HCT116 (cell line): ENCODE data around the gene TJP3. TPM values are rescaled to one million over a fixed set of nuclear protein-coding genes. Genes with fewer than 3 reads are reported as not detected.

Experiments
- ATAC-seq: fragments of 200-7000 bp; cut with Tn5 transposase; 2 replicates; pipeline ENCODE4 v1.9.1; 2020; ENCODE audit warnings: mild to moderate bottlenecking, moderate library complexity
- BruUV-seq: library from RNA; stranded (reverse); fragments of 400-500 nt; replicated peaks from 2 replicates; lab custom pipeline; 2021; lab: Mats Ljungman, UMichigan
- CTCF ChIA-PET: fragments of 300-600 bp; sonication (Branson Sonifier 250); formaldehyde crosslinking; loops from one replicate; lab custom pipeline; 2021; ENCODE audit warnings: antibody characterized with exemption; lab: Charles Lee
- POLR2A ChIA-PET: fragments of 300-600, 350-600 bp; sonication (Branson Sonifier 250); formaldehyde crosslinking; loops from one replicate; lab custom pipeline; 2021; ENCODE audit warnings: antibody characterized with exemption; lab: Charles Lee
- RAD21 ChIA-PET, 2 experiments: fragments of 300-600 bp; sonication (Branson Sonifier 250); formaldehyde crosslinking; loops; one replicate each; lab custom pipeline; 2023; ENCODE audit warnings: low total read pairs in 2 of 2; ENCODE audit not compliant: uncharacterized antibody in 2 of 2, unreplicated experiment in 2 of 2, low non-redundant PET in 1 of 2; lab: Charles Lee
- DNase-seq: peaks from one replicate; pipeline ENCODE4 v3.0.0-alpha.2; 2010; ENCODE audit warnings: low read depth, low spot score
- H2AFZ ChIP-seq: fragments of 200-600 bp; shearing (Covaris generic), sonication (generic); 2 replicates; pipeline ENCODE4 v1.6.1; 2017; ENCODE audit warnings: low read depth, mixed run types, mixed read lengths, antibody characterized with exemption, low read length; ENCODE audit not compliant: poor library complexity, severe bottlenecking
- H3K27ac ChIP-seq: 2 replicates; pipeline ENCODE4 v1.5.1; 2012; ENCODE audit warnings: low read depth, low read length
- H3K27me3 ChIP-seq: fragments of 200-600 bp; sonication (generic); 2 replicates; pipeline ENCODE4 v1.6.1; 2016; ENCODE audit warnings: mixed run types, low read length, mixed read lengths; ENCODE audit not compliant: insufficient read depth
- H3K36me3 ChIP-seq, 2 experiments: fragments of 200-500 bp in 1 of 2; fragments of 200-600 bp in 1 of 2; sonication (Bioruptor generic) in 1 of 2; sonication (generic) in 1 of 2; 2 replicates each; pipeline versions ENCODE4 v1.5.1 to v1.6.1; 2014 to 2016; ENCODE audit warnings: low read length in 2 of 2, inconsistent platforms in 1 of 2, mixed read lengths in 1 of 2, mixed run types in 1 of 2; ENCODE audit not compliant: insufficient read depth in 2 of 2, control insufficient read depth in 1 of 2
- H3K4me1 ChIP-seq, 2 experiments: fragments of 200-600 bp in 1 of 2; sonication (generic) in 1 of 2; 2 replicates each; pipeline versions ENCODE4 v1.5.1 to v1.6.1; 2012 to 2017; ENCODE audit warnings: low read length in 2 of 2, inconsistent platforms in 1 of 2, mild to moderate bottlenecking in 1 of 2, mixed read lengths in 1 of 2, mixed run types in 1 of 2, moderate library complexity in 1 of 2; ENCODE audit not compliant: insufficient read depth in 2 of 2, control insufficient read depth in 1 of 2
- H3K4me2 ChIP-seq: fragments of 200-600 bp; sonication (generic); 2 replicates; pipeline ENCODE4 v1.6.1; 2017; ENCODE audit warnings: mixed run types, low read length, mixed read lengths
- H3K4me3 ChIP-seq, 2 experiments: fragments of 200-600 bp in 1 of 2; sonication (generic) in 1 of 2; replicated peaks in 1 of 2; 2 replicates each; pipeline ENCODE4 v1.5.1; 2011 to 2016; ENCODE audit warnings: low read length in 2 of 2, control low read depth in 1 of 2, low read depth in 1 of 2, mild to moderate bottlenecking in 1 of 2, mixed read lengths in 1 of 2, mixed run types in 1 of 2
- H3K79me2 ChIP-seq: fragments of 200-600 bp; sonication (generic); 2 replicates; pipeline ENCODE4 v1.6.1; 2017; ENCODE audit warnings: mild to moderate bottlenecking, mixed run types, low read length, moderate library complexity, mixed read lengths; ENCODE audit not compliant: insufficient read depth
- H3K9ac ChIP-seq: fragments of 200-600 bp; sonication (generic); 2 replicates; pipeline ENCODE4 v1.6.1; 2016; ENCODE audit warnings: low read length, mixed read lengths
- H3K9me2 ChIP-seq: fragments of 200-600 bp; sonication (generic), shearing (Covaris generic); 2 replicates; pipeline ENCODE4 v1.6.1; 2017; ENCODE audit warnings: mixed run types, mild to moderate bottlenecking, moderate library complexity; ENCODE audit not compliant: insufficient read depth
- H3K9me3 ChIP-seq, 2 experiments: fragments of 200-500 bp in 1 of 2; fragments of 200-600 bp in 1 of 2; sonication (Bioruptor generic) in 1 of 2; sonication (generic) in 1 of 2; 2 replicates each; pipeline ENCODE4 v1.6.1; 2014 to 2017; ENCODE audit warnings: low read length in 2 of 2, mixed read lengths in 2 of 2, inconsistent platforms in 1 of 2, low read depth in 1 of 2, mild to moderate bottlenecking in 1 of 2, mixed run types in 1 of 2, moderate library complexity in 1 of 2; ENCODE audit not compliant: control insufficient read depth in 1 of 2, insufficient read depth in 1 of 2
- H4K20me1 ChIP-seq: fragments of 200-600 bp; sonication (generic), shearing (Covaris generic); 2 replicates; pipeline ENCODE4 v1.6.1; 2017; ENCODE audit warnings: mixed run types, mild to moderate bottlenecking, moderate library complexity; ENCODE audit not compliant: insufficient read depth
- CBX3 ChIP-seq: IDR thresholded peaks from 2 replicates; pipeline ENCODE4 v1.6.1; 2012; ENCODE audit warnings: low read depth
- CEBPB ChIP-seq: IDR thresholded peaks from 2 replicates; pipeline ENCODE4 v1.6.1; 2012; ENCODE audit warnings: low read depth
- EGR1 ChIP-seq: IDR thresholded peaks from 2 replicates; pipeline ENCODE4 v1.6.1; 2012; ENCODE audit warnings: low read depth
- ELF1 ChIP-seq: IDR thresholded peaks from 2 replicates; pipeline ENCODE4 v1.6.1; 2012; ENCODE audit warnings: low read depth, borderline replicate concordance
- EZH2 ChIP-seq: fragments of 200-600 bp; sonication (generic); IDR thresholded peaks from 2 replicates; pipeline ENCODE4 v1.6.1; 2017; ENCODE audit warnings: antibody characterized with exemption, mixed run types
- EZH2phosphoT487 ChIP-seq: fragments of 200-600 bp; IDR thresholded peaks from 2 replicates; pipeline ENCODE4 v1.6.1; 2018; ENCODE audit warnings: antibody characterized with exemption, borderline replicate concordance
- FOSL1 ChIP-seq: IDR thresholded peaks from 2 replicates; pipeline ENCODE4 v1.6.1; 2012; ENCODE audit warnings: low read depth
- POLR2AphosphoS5 ChIP-seq: IDR thresholded peaks from 2 replicates; pipeline ENCODE4 v1.6.1; 2011; ENCODE audit warnings: mild to moderate bottlenecking, low read depth, low read length, moderate library complexity
- REST ChIP-seq: IDR thresholded peaks from 2 replicates; pipeline ENCODE4 v1.6.1; 2012; ENCODE audit warnings: low read depth
- SRF ChIP-seq: IDR thresholded peaks from 2 replicates; pipeline ENCODE4 v1.6.1; 2012; ENCODE audit warnings: low read depth
- YY1 ChIP-seq: IDR thresholded peaks from 2 replicates; pipeline ENCODE4 v1.6.1; 2011; ENCODE audit warnings: low read length, low read depth, moderate library complexity, mild to moderate bottlenecking; ENCODE audit not compliant: insufficient replicate concordance; ENCODE audit errors: extremely low read depth
- ZFX ChIP-seq: fragments of 450-650 bp; IDR thresholded peaks from 2 replicates; pipeline ENCODE4 v1.6.1; 2017
- ZNF274 ChIP-seq: fragments of 200-500 bp; sonication (Bioruptor generic); IDR thresholded peaks from 2 replicates; pipeline ENCODE4 v1.6.1; 2014; ENCODE audit warnings: mild to moderate bottlenecking, low read depth, low read length, inconsistent platforms
- intact Hi-C: fragments of 100-400 bp; cut with micrococcal nuclease; formaldehyde crosslinking; loops from 2 replicates; pipeline ENCODE4 v1.10.0; 2022
- total RNA-seq: library from RNA; stranded (reverse); gene quantifications from one replicate; pipeline ENCODE4 v1.2.1, GENCODE V29; 2021; ENCODE audit not compliant: unreplicated experiment
- TF ChIP-seq, protein P1 (sequence below): IDR thresholded peaks from 2 replicates; pipeline ENCODE4 v1.6.1; 2011; ENCODE audit warnings: mild to moderate bottlenecking, low read length, moderate library complexity; ENCODE audit not compliant: insufficient replicate concordance; ENCODE audit errors: extremely low read depth

Gene TJP3
- total RNA-seq, 1 experiment from 2014 or later = 69.6 TPM

GRCh38 chr19:3720349-3720917 is 12.2 kb downstream of the TJP3 start:
- TF ChIP-seq FOSL1 = no peak
- TF ChIP-seq ELF1 = no peak
- no peak for TF ChIP-seq SRF
- TF ChIP-seq ZFX = no peak
- TF ChIP-seq CEBPB = no peak
- TF ChIP-seq ZNF274 = no peak
- TF ChIP-seq POLR2AphosphoS5 = no peak
- TF ChIP-seq, protein P1, sequence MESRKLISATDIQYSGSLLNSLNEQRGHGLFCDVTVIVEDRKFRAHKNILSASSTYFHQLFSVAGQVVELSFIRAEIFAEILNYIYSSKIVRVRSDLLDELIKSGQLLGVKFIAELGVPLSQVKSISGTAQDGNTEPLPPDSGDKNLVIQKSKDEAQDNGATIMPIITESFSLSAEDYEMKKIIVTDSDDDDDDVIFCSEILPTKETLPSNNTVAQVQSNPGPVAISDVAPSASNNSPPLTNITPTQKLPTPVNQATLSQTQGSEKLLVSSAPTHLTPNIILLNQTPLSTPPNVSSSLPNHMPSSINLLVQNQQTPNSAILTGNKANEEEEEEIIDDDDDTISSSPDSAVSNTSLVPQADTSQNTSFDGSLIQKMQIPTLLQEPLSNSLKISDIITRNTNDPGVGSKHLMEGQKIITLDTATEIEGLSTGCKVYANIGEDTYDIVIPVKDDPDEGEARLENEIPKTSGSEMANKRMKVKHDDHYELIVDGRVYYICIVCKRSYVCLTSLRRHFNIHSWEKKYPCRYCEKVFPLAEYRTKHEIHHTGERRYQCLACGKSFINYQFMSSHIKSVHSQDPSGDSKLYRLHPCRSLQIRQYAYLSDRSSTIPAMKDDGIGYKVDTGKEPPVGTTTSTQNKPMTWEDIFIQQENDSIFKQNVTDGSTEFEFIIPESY = no peak
- no peak for TF ChIP-seq EGR1
- no peak for TF ChIP-seq EZH2
- no peak for TF ChIP-seq REST
- TF ChIP-seq CBX3 = no peak
- no peak for TF ChIP-seq EZH2phosphoT487
- no peak for TF ChIP-seq YY1
- TF ChIP-seq, all 23 proteins: peak for 0
- intact Hi-C loops = loop anchor here (10.0 kb wide), 1 partner anchor 484 kb away; no protein-coding TSS in a partner anchor
- Histone ChIP-seq H3K36me3 (no peaks in the 10 kb centered on the region), H3K4me2 (peak overlapping the region; percentile 62), H3K9me3 (no peaks in the 10 kb centered on the region), H2AFZ (no peak overlapping the region), H4K20me1 (no peaks in the 10 kb centered on the region), H3K27ac (peak overlapping the region; percentile 9; the same call in 1 of the 2 replicates), H3K79me2 (no peaks in the 10 kb centered on the region), H3K4me1 (peaks cover 48 to 88% of the 10 kb centered on the region in 2 experiments), H3K9me2 (no peaks in the 10 kb centered on the region), H3K9ac (0 out of 2 replicates have a peak overlapping the region, but pooled peaks have one; percentile 29), H3K27me3 (no peaks in the 10 kb centered on the region), H3K4me3 (0 out of 4 replicates have a peak overlapping the region, but pooled peaks of 1 of the 2 experiments have one; percentile 15)
- POLR2A ChIA-PET = no interaction called here
- ATAC-seq = no peak
- CTCF ChIA-PET = interaction anchor here (2.3 kb wide), 1 partner anchor 42 kb away, joined by 9 read pairs; the partner anchor contains the start of gene MRPL54
- no TSS peak for BruUV-seq
- no peak for DNase-seq
- RAD21 ChIA-PET = interaction anchor here in 1 of 2 experiments (1.1 to 2.0 kb wide), 2 partner anchors 10 to 12 kb away, joined by 5 to 7 read pairs; partner anchors contain the start of gene TJP3
